ENCODE data around the gene ZNF565. TPM values are rescaled to one million over a fixed set of nuclear protein-coding genes. Genes with fewer than 3 reads are reported as not detected.

Gene ZNF565
- polyA plus RNA-seq, 1 donor (not counting 4 experiments of a cell fraction or from before 2014, with no cell fraction given) = 2.3 TPM

- H4K20me1 ChIP-seq (ENCODE audit: control insufficient read depth, extremely low read depth, insufficient read depth, low read length) = no peaks in the 10 kb centered on the region
- peaks cover 0 to under 1% of the 10 kb centered on the region in 2 experiments for H3K36me3 ChIP-seq (ENCODE audit: control insufficient read depth in 2 of 2, extremely low read depth in 1 of 2, insufficient read depth in 2 of 2, low read length in 2 of 2)
- H3K9me3 ChIP-seq (ENCODE audit: control insufficient read depth, low read depth, low read length) = no peaks in the 10 kb centered on the region
- no peaks in the 10 kb centered on the region for H3K79me2 ChIP-seq (ENCODE audit: control insufficient read depth, insufficient read depth, low read length)
- no peak overlapping the region for H2AFZ ChIP-seq (ENCODE audit: control insufficient read depth, low read length)
- no peaks in the 10 kb centered on the region for H3K9me1 ChIP-seq (ENCODE audit: control insufficient read depth, extremely low read depth, insufficient read depth, low read length)
- H3K27ac ChIP-seq (ENCODE audit: control insufficient read depth, insufficient read depth, low read length) = no peak overlapping the region
- TF ChIP-seq, protein P1, sequence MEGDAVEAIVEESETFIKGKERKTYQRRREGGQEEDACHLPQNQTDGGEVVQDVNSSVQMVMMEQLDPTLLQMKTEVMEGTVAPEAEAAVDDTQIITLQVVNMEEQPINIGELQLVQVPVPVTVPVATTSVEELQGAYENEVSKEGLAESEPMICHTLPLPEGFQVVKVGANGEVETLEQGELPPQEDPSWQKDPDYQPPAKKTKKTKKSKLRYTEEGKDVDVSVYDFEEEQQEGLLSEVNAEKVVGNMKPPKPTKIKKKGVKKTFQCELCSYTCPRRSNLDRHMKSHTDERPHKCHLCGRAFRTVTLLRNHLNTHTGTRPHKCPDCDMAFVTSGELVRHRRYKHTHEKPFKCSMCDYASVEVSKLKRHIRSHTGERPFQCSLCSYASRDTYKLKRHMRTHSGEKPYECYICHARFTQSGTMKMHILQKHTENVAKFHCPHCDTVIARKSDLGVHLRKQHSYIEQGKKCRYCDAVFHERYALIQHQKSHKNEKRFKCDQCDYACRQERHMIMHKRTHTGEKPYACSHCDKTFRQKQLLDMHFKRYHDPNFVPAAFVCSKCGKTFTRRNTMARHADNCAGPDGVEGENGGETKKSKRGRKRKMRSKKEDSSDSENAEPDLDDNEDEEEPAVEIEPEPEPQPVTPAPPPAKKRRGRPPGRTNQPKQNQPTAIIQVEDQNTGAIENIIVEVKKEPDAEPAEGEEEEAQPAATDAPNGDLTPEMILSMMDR (optimal IDR thresholded peaks at IDR 0.05 in 1 of 3, IDR thresholded peaks at IDR 0.05 in 1 of 3, conservative IDR thresholded peaks at IDR 0.05 in 1 of 3; ENCODE audit: extremely low read depth in 1 of 3, insufficient read depth in 2 of 3, low read length in 3 of 3) = no peak
- H3K4me1 ChIP-seq (ENCODE audit: control insufficient read depth, extremely low read depth, insufficient read depth, low read length) = no peaks in the 10 kb centered on the region
- DNase-seq (ENCODE audit: low read depth, low spot score) (no peak), FAIRE-seq (no peak)
- no peaks in the 10 kb centered on the region for H3K27me3 ChIP-seq (ENCODE audit: control insufficient read depth, extremely low read depth, insufficient read depth, low read length)
- no peak overlapping the region for H3K9ac ChIP-seq (ENCODE audit: control insufficient read depth, extremely low read depth, insufficient read depth, low read length)
- H3K4me2 ChIP-seq (ENCODE audit: control insufficient read depth, extremely low read depth, insufficient read depth, low read depth, low read length) = no peak overlapping the region
- H3K4me3 ChIP-seq (ENCODE audit: control insufficient read depth in 2 of 3, extremely low read depth in 1 of 3, insufficient read depth in 2 of 3, low read depth in 1 of 3, low read length in 3 of 3) = no peak overlapping the region
- dilution Hi-C loops (cut with MboI; ENCODE audit: extremely low pct_ligation_motif_present, low sequenced_read_pairs) = no loop called here
Measured at GRCh38 chr19:36172852-36173251, 41.6 kb downstream of the ZNF565 start.

DNA sequence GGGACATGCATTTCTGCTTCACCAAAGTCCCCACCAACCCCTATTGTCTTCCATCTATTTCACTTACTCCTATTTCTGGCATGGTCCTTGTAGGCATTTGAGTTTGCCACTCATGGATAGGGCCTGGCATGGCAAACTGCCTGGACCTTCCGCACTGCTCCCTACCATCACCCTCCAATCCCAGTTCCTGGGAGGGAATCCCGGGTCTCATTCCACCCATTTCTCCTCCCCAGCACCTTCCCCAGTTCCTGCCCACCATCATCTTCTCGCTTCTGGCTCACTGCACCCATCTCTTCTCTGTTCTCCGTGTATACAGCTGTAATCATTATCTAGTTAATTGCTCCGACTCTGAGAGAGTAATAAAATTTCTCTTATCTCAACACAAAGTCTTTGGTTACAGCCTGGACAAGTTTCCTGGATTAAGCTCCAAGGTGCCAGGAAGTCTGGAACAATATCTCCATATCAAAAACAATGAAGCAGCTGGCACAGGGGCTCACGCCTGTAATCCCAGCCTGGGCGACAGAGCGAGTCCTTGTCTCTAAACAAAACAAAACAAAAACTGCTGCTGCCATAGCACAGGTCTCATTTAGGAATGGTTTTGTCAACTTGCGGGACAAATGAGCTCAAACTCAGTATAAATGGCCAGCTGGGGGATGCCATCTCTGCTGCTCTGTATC lies 45.2 kb downstream of the ZNF565 start:
- TF ChIP-seq, protein P1 (optimal IDR thresholded peaks at IDR 0.05 in 1 of 3, IDR thresholded peaks at IDR 0.05 in 1 of 3, conservative IDR thresholded peaks at IDR 0.05 in 1 of 3; ENCODE audit: extremely low read depth in 1 of 3, insufficient read depth in 2 of 3, low read length in 3 of 3) = no peak
- no peak for TF ChIP-seq EZH2 (IDR thresholded peaks at IDR 0.05; ENCODE audit: low read length)
- Histone ChIP-seq H3K36me3 (ENCODE audit: control insufficient read depth in 2 of 2, extremely low read depth in 1 of 2, insufficient read depth in 2 of 2, low read length in 2 of 2) (peaks cover 0 to 4% of the 10 kb centered on the region in 2 experiments), H3K27me3 (ENCODE audit: control insufficient read depth, extremely low read depth, insufficient read depth, low read length) (no peaks in the 10 kb centered on the region), H3K79me2 (ENCODE audit: control insufficient read depth, insufficient read depth, low read length) (no peaks in the 10 kb centered on the region), H3K4me1 (ENCODE audit: control insufficient read depth, extremely low read depth, insufficient read depth, low read length) (no peaks in the 10 kb centered on the region), H2AFZ (ENCODE audit: control insufficient read depth, low read length) (no peak overlapping the region), H3K4me3 (ENCODE audit: control insufficient read depth in 2 of 3, extremely low read depth in 1 of 3, insufficient read depth in 2 of 3, low read depth in 1 of 3, low read length in 3 of 3) (no peak overlapping the region), H3K9me3 (ENCODE audit: control insufficient read depth, low read depth, low read length) (no peaks in the 10 kb centered on the region), H3K9me1 (ENCODE audit: control insufficient read depth, extremely low read depth, insufficient read depth, low read length) (no peaks in the 10 kb centered on the region), H3K4me2 (ENCODE audit: control insufficient read depth, extremely low read depth, insufficient read depth, low read depth, low read length) (no peak overlapping the region), H4K20me1 (ENCODE audit: control insufficient read depth, extremely low read depth, insufficient read depth, low read length) (no peaks in the 10 kb centered on the region), H3K9ac (ENCODE audit: control insufficient read depth, extremely low read depth, insufficient read depth, low read length) (no peak overlapping the region), H3K27ac (ENCODE audit: control insufficient read depth, insufficient read depth, low read length) (no peak overlapping the region)
- dilution Hi-C loops (cut with MboI; ENCODE audit: extremely low pct_ligation_motif_present, low sequenced_read_pairs) = no loop called here
- FAIRE-seq (no peak), DNase-seq (ENCODE audit: low read depth, low spot score) (no peak)

Measured in keratinocyte (primary cell).